B cell (primary cell): ENCODE results near the gene PLEKHG4. TPM values are rescaled to one million over a fixed set of nuclear protein-coding genes. Genes with fewer than 3 reads are reported as not detected.

Experiments used
- ATAC-seq: fragments of 200-7000 bp; cut with Tn5 transposase; one replicate; pipeline ENCODE4 v1.10.0; 2021; ENCODE audit warnings: low read depth, mild to moderate bottlenecking, moderate number of reproducible peaks, moderate library complexity
- CTCF ChIA-PET: fragments of 350-600 bp; sonication (Branson Sonifier 250); formaldehyde crosslinking; loops from one replicate; lab custom pipeline; 2021; ENCODE audit warnings: antibody characterized with exemption, inconsistent platforms; lab: Charles Lee
- POLR2A ChIA-PET: fragments of 350-600 bp; sonication (Branson Sonifier 250); formaldehyde crosslinking; loops from one replicate; lab custom pipeline; 2021; ENCODE audit warnings: antibody characterized with exemption; lab: Charles Lee
- DNase-seq: peaks from one replicate; pipeline ENCODE4 v3.0.0; 2013
- H2AFZ ChIP-seq: 2 replicates; pipeline ENCODE4 v1.6.1; 2012; ENCODE audit warnings: mild to moderate bottlenecking, low read depth, low read length; ENCODE audit not compliant: insufficient read depth, poor library complexity, severe bottlenecking
- H3K27ac ChIP-seq, 2 donors: 1 replicate in 1 of 2; 2 replicates in 1 of 2; pipeline ENCODE4 v1.5.1; 2012 to 2013; ENCODE audit warnings: low read length in 2 of 2, mild to moderate bottlenecking in 2 of 2, moderate library complexity in 1 of 2
- H3K27me3 ChIP-seq, 4 experiments: fragments of 200-600 bp in 1 of 4; sonication (generic) in 1 of 4; replicated peaks in 1 of 4; 1 replicate in 2 of 4; 2 replicates in 2 of 4; pipeline versions ENCODE4 v1.6.1 to v1.7.0; 2013 to 2016; ENCODE audit warnings: low read length in 3 of 4, mild to moderate bottlenecking in 2 of 4, mixed read lengths in 1 of 4, moderate library complexity in 1 of 4; ENCODE audit not compliant: insufficient read depth in 4 of 4, control insufficient read depth in 3 of 4; ENCODE audit errors: control extremely low read depth in 1 of 4
- H3K36me3 ChIP-seq, 2 experiments: replicated peaks in 1 of 2; 1 replicate in 1 of 2; 2 replicates in 1 of 2; pipeline versions ENCODE4 v1.6.1 to v1.7.1; 2013; ENCODE audit warnings: low read length in 1 of 2; ENCODE audit not compliant: insufficient read depth in 2 of 2, control insufficient read depth in 1 of 2; ENCODE audit errors: control extremely low read depth in 1 of 2, extremely low read depth in 1 of 2
- H3K4me1 ChIP-seq, 2 donors: fragments of 200-600 bp in 1 of 2; sonication (generic) in 1 of 2; 1 replicate in 1 of 2; 2 replicates in 1 of 2; pipeline versions ENCODE4 v1.5.1 to v1.6.1; 2013 to 2017; ENCODE audit warnings: low read length in 2 of 2; ENCODE audit not compliant: control insufficient read depth in 2 of 2, insufficient read depth in 2 of 2
- H3K4me2 ChIP-seq: replicated peaks from 2 replicates; pipeline ENCODE3; 2012; ENCODE audit warnings: mild to moderate bottlenecking, low read depth, low read length; ENCODE audit not compliant: poor library complexity, severe bottlenecking
- H3K4me3 ChIP-seq, 5 experiments: fragments of 200-600 bp in 1 of 5; sonication (generic) in 1 of 5; 1 replicate in 3 of 5; 2 replicates in 2 of 5; pipeline versions ENCODE4 v1.5.1 to v1.7.0; 2011 to 2016; ENCODE audit warnings: low read length in 4 of 5, mild to moderate bottlenecking in 4 of 5, low read depth in 2 of 5, control low read depth in 1 of 5, moderate library complexity in 1 of 5; ENCODE audit not compliant: insufficient read depth in 1 of 5; ENCODE audit errors: control extremely low read depth in 1 of 5, extremely low read depth in 1 of 5
- H3K79me2 ChIP-seq: fragments of 200-600 bp; sonication (generic); one replicate; pipeline ENCODE4 v1.6.0; 2016; ENCODE audit warnings: low read length; ENCODE audit not compliant: control insufficient read depth, insufficient read depth
- H3K9ac ChIP-seq: fragments of 200-600 bp; sonication (generic); 2 replicates; pipeline ENCODE4 v1.6.1; 2017; ENCODE audit warnings: mild to moderate bottlenecking, low read length, moderate library complexity
- H3K9me3 ChIP-seq, 3 donors: one replicate each; pipeline versions ENCODE4 v1.6.1 to v1.7.1; 2013; ENCODE audit warnings: low read length in 2 of 3; ENCODE audit not compliant: control insufficient read depth in 2 of 3, insufficient read depth in 1 of 3; ENCODE audit errors: control extremely low read depth in 1 of 3
- H4K20me1 ChIP-seq: 2 replicates; pipeline ENCODE4 v1.6.0; 2012; ENCODE audit warnings: mild to moderate bottlenecking, low read length; ENCODE audit not compliant: insufficient read depth, control insufficient read depth, poor library complexity, severe bottlenecking
- H3K27ac Mint-ChIP-seq: one replicate; pipeline ENCODE4 v1.8.0; 2021; ENCODE audit warnings: mixed read lengths
- H3K27me3 Mint-ChIP-seq: one replicate; pipeline ENCODE4 v1.8.0; 2021; ENCODE audit warnings: mixed read lengths
- H3K4me1 Mint-ChIP-seq: one replicate; pipeline ENCODE4 v1.8.0; 2021; ENCODE audit warnings: mixed read lengths
- H3K4me3 Mint-ChIP-seq: one replicate; pipeline ENCODE4 v1.8.0; 2021; ENCODE audit warnings: mixed read lengths
- H3K9me3 Mint-ChIP-seq: one replicate; pipeline ENCODE4 v1.8.0; 2022; ENCODE audit warnings: mixed read lengths; ENCODE audit not compliant: insufficient read depth
- WGBS: methylation state at CpG from one replicate; pipeline ENCODE4 v1.1.5; 2013; ENCODE audit warnings: missing lambda C conversion rate; ENCODE audit not compliant: insufficient coverage; 5-methylcytosine and 5-hydroxymethylcytosine counted together
- intact Hi-C: fragments of 100-400 bp; cut with micrococcal nuclease; formaldehyde crosslinking; loops from one replicate; pipeline ENCODE4 v1.10.0; 2022
- polyA plus RNA-seq: library from polyadenylated mRNA; depleted of rRNA; stranded (reverse); fragments of >200 nt; gene quantifications from 2 replicates; pipeline ENCODE4 v1.2.3, GENCODE V29; 2012
- total RNA-seq, 2 donors: library from RNA; stranded (reverse); fragments of 120-200 nt in 1 of 2; gene quantifications; 1 replicate in 1 of 2; 2 replicates in 1 of 2; pipeline versions ENCODE4 v1.2.3 to v1.2.4, GENCODE V29; 2013 to 2022
- TF ChIP-seq, protein P1 (sequence below): fragments of 200-600 bp; IDR thresholded peaks from one replicate; pipeline ENCODE4 v1.8.0; 2022; ENCODE audit warnings: antibody characterized with exemption, mild to moderate bottlenecking

The PLEKHG4 gene
- total and polyA plus RNA-seq, 2 donors (not counting 1 experiment from before 2014, with no cell fraction given), result 6.0 to 7.1 TPM

- H3K9me3 Mint-ChIP-seq, result no peaks in the 10 kb centered on the region
- CTCF ChIA-PET, result interaction anchor here (0.7 kb wide), 1 partner anchor 9 kb away, joined by 3 read pairs; no protein-coding TSS in a partner anchor
Measured at GRCh38 chr16:67336648-67337047, 57.3 kb downstream of the PLEKHG4 start.

More at GRCh38 chr16:67336648-67337047, 57.3 kb downstream of the PLEKHG4 start:
- no peak overlapping the region for H3K4me3 ChIP-seq
- DNase-seq, result no peak
- no CpG with 5 or more reads among the region's 1 CpG for WGBS
- intact Hi-C loops, result no loop called here
- ATAC-seq, result no peak
- H3K27me3 Mint-ChIP-seq, result peaks cover 7% of the 10 kb centered on the region
- peaks cover 0 to 12% (median 0%) of the 10 kb centered on the region in 3 donors for H3K9me3 ChIP-seq
- TF ChIP-seq, protein P1, sequence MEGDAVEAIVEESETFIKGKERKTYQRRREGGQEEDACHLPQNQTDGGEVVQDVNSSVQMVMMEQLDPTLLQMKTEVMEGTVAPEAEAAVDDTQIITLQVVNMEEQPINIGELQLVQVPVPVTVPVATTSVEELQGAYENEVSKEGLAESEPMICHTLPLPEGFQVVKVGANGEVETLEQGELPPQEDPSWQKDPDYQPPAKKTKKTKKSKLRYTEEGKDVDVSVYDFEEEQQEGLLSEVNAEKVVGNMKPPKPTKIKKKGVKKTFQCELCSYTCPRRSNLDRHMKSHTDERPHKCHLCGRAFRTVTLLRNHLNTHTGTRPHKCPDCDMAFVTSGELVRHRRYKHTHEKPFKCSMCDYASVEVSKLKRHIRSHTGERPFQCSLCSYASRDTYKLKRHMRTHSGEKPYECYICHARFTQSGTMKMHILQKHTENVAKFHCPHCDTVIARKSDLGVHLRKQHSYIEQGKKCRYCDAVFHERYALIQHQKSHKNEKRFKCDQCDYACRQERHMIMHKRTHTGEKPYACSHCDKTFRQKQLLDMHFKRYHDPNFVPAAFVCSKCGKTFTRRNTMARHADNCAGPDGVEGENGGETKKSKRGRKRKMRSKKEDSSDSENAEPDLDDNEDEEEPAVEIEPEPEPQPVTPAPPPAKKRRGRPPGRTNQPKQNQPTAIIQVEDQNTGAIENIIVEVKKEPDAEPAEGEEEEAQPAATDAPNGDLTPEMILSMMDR, result no peak
- H3K36me3 ChIP-seq, result no peaks in the 10 kb centered on the region
- no peak overlapping the region for H3K9ac ChIP-seq
- no peaks in the 10 kb centered on the region for H3K4me1 ChIP-seq
- no peak overlapping the region for H3K4me2 ChIP-seq
- H2AFZ ChIP-seq, result no peak overlapping the region
- H4K20me1 ChIP-seq, result no peaks in the 10 kb centered on the region
- H3K4me1 Mint-ChIP-seq, result no peaks in the 10 kb centered on the region
- H3K79me2 ChIP-seq, result no peaks in the 10 kb centered on the region
- POLR2A ChIA-PET, result no interaction called here
- no peak overlapping the region for H3K27ac ChIP-seq
- H3K27ac Mint-ChIP-seq, result no peak overlapping the region
- no peak overlapping the region for H3K4me3 Mint-ChIP-seq
- no peaks in the 10 kb centered on the region for H3K27me3 ChIP-seq

Other genes starting within 250 kb of the PLEKHG4 start
- gene PHAF1, start 169.6 kb upstream of the PLEKHG4 start, total RNA-seq, result 20.7 and 23.0 TPM in 2 replicates
- gene PHAF1, start 169.6 kb upstream of the PLEKHG4 start, polyA plus RNA-seq, result 18.5 and 18.8 TPM in 2 replicates
- 1.2 and 1.6 TPM in 2 replicates for gene B3GNT9, start 128.5 kb upstream of the PLEKHG4 start, total RNA-seq
- gene B3GNT9, start 128.5 kb upstream of the PLEKHG4 start, polyA plus RNA-seq, result 2.4 and 2.5 TPM in 2 replicates
- gene TRADD, start 119.6 kb upstream of the PLEKHG4 start, total RNA-seq, result 51.9 and 52.4 TPM in 2 replicates
- gene TRADD, start 119.6 kb upstream of the PLEKHG4 start, polyA plus RNA-seq, result 66.9 and 73.5 TPM in 2 replicates
- 5.1 and 5.8 TPM in 2 replicates for gene FBXL8, start 119.6 kb upstream of the PLEKHG4 start, total RNA-seq
- gene FBXL8, start 119.6 kb upstream of the PLEKHG4 start, polyA plus RNA-seq, result 16.1 and 20.5 TPM in 2 replicates
- 7.4 and 11.9 TPM in 2 replicates for gene HSF4, start 114.8 kb upstream of the PLEKHG4 start, total RNA-seq
- 12.2 and 29.3 TPM in 2 replicates for gene HSF4, start 114.8 kb upstream of the PLEKHG4 start, polyA plus RNA-seq
- 0.66 and 0.96 TPM in 2 replicates for gene NOL3, start 109.0 kb upstream of the PLEKHG4 start, total RNA-seq
- gene NOL3, start 109.0 kb upstream of the PLEKHG4 start, polyA plus RNA-seq, result 0.60 and 2.3 TPM in 2 replicates
- gene MATCAP1, start 95.6 kb upstream of the PLEKHG4 start, total RNA-seq, result 6.2 and 12.4 TPM in 2 replicates
- gene MATCAP1, start 95.6 kb upstream of the PLEKHG4 start, polyA plus RNA-seq, result 8.9 and 9.1 TPM in 2 replicates
- not detected in 2 replicates for gene EXOC3L1, start 89.4 kb upstream of the PLEKHG4 start, total RNA-seq
- gene EXOC3L1, start 89.4 kb upstream of the PLEKHG4 start, polyA plus RNA-seq, result not detected in 2 replicates
- 104 and 106 TPM in 2 replicates for gene E2F4, start 87.4 kb upstream of the PLEKHG4 start, total RNA-seq
- 188 and 195 TPM in 2 replicates for gene E2F4, start 87.4 kb upstream of the PLEKHG4 start, polyA plus RNA-seq
- gene ELMO3, start 80.4 kb upstream of the PLEKHG4 start, total RNA-seq, result 8.3 and 9.6 TPM in 2 replicates
- 7.9 and 9.1 TPM in 2 replicates for gene ELMO3, start 80.4 kb upstream of the PLEKHG4 start, polyA plus RNA-seq
- 36.3 and 40.4 TPM in 2 replicates for gene TMEM208, start 52.4 kb upstream of the PLEKHG4 start, total RNA-seq
- gene TMEM208, start 52.4 kb upstream of the PLEKHG4 start, polyA plus RNA-seq, result 31.5 and 36.1 TPM in 2 replicates
- gene FHOD1, start 32.1 kb upstream of the PLEKHG4 start, total RNA-seq, result 46.9 and 47.3 TPM in 2 replicates
- 44.1 and 46.3 TPM in 2 replicates for gene FHOD1, start 32.1 kb upstream of the PLEKHG4 start, polyA plus RNA-seq
- gene SLC9A5, start 30.6 kb upstream of the PLEKHG4 start, total RNA-seq, result 1.7 and 2.4 TPM in 2 replicates
- gene SLC9A5, start 30.6 kb upstream of the PLEKHG4 start, polyA plus RNA-seq, result 1.1 and 1.7 TPM in 2 replicates
- not detected in 2 replicates for gene KCTD19, start 47.2 kb downstream of the PLEKHG4 start, total RNA-seq
- 0.22 and 0.52 TPM in 2 replicates for gene KCTD19, start 47.2 kb downstream of the PLEKHG4 start, polyA plus RNA-seq
- not detected in 2 replicates for gene LRRC36, start 47.3 kb downstream of the PLEKHG4 start, total RNA-seq
- gene LRRC36, start 47.3 kb downstream of the PLEKHG4 start, polyA plus RNA-seq, result 0.98 and 1.5 TPM in 2 replicates
- gene TPPP3, start 114.0 kb downstream of the PLEKHG4 start, total RNA-seq, result not detected in 2 replicates
- 0.29 and 0.31 TPM in 2 replicates for gene TPPP3, start 114.0 kb downstream of the PLEKHG4 start, polyA plus RNA-seq
- gene ZDHHC1, start 136.9 kb downstream of the PLEKHG4 start, total RNA-seq, result 2.4 and 2.8 TPM in 2 replicates
- gene ZDHHC1, start 136.9 kb downstream of the PLEKHG4 start, polyA plus RNA-seq, result 0.58 and 0.71 TPM in 2 replicates
- gene HSD11B2, start 151.6 kb downstream of the PLEKHG4 start, total RNA-seq, result not detected in 2 replicates
- gene HSD11B2, start 151.6 kb downstream of the PLEKHG4 start, polyA plus RNA-seq, result 0.06 and 0.09 TPM in 2 replicates
- gene ATP6V0D1, start 201.6 kb downstream of the PLEKHG4 start, total RNA-seq, result 59.7 and 62.1 TPM in 2 replicates
- 56.3 and 91.0 TPM in 2 replicates for gene ATP6V0D1, start 201.6 kb downstream of the PLEKHG4 start, polyA plus RNA-seq
- gene AGRP, start 204.0 kb downstream of the PLEKHG4 start, total RNA-seq, result not detected in 2 replicates
- gene AGRP, start 204.0 kb downstream of the PLEKHG4 start, polyA plus RNA-seq, result not detected in 2 replicates
- gene RIPOR1, start 249.3 kb downstream of the PLEKHG4 start, total RNA-seq, result 363 and 382 TPM in 2 replicates
- gene RIPOR1, start 249.3 kb downstream of the PLEKHG4 start, polyA plus RNA-seq, result 124 and 177 TPM in 2 replicates